VCaP (cell line): ENCODE data around the gene INSIG1.

Experiments used
- H3K27ac ChIP-seq: fragments of 450-650 bp; 2 replicates; pipeline ENCODE4 v1.5.1; 2017
- CTCF ChIP-seq: fragments of 450-650 bp; conservative IDR thresholded peaks from 2 replicates; pipeline ENCODE4 v1.5.1; 2017; ENCODE audit warnings: mild to moderate bottlenecking, moderate library complexity

The INSIG1 gene

DNA sequence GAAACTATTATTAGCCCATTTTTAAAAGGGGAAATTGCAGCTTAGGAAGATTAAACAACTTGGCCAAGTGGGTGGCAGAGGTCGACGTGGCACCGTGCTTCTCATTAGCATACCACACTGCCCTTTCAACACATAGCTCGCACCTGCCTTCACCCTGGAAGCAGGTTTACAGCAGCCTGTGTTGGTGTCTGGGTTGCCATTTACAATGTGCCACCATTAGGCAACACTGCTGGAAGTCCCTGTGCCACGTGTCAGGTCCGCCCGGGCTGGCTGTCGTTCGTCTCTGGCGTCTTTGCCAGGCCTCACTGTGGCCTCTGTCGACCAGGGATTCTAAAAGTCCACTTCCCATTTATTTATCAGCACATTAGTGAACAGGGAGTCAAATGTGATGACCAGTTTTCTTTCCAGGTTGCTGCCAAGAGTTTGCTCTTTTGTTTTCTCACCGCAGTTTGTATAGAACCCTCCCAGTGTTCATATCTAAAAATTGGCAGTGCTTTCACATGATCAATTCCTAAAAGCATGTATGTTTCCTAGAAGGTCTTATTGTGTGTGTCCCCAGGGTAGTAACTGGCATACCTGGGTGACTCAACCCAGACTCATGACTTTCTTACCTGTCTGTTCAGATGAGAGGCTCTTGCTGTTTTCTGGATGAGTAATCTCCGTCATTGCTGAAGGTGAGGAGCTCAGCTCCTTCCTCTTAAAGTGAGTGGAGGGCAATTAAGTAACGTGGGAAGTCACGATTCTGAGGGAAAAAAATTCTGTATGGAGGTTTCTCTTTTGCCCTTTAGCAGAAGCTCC lies 9.2 kb downstream of the INSIG1 start:
- TF ChIP-seq CTCF: no peak
- H3K27ac ChIP-seq: no peak overlapping the region

- no peak for TF ChIP-seq CTCF
- no peak overlapping the region for H3K27ac ChIP-seq
These were observed 10.8 kb downstream of the INSIG1 start for GRCh38 chr7:155308330-155309020.

DNA sequence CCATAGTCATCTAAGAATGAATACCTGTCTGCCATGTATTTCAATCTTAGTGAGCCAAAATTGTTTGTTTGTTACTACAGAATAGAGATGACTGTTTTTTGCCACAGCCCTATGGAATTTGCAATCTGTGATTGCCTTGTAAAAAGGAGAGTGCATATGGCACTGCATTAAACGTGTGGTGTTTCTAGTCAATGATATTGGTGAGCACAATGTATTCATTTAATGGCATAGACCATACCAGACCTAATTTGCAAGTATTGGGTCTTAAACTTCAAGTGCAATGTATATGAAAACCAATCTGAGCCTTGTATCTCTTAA lies 11.3 kb downstream of the INSIG1 start:
- no peak for TF ChIP-seq CTCF
- H3K27ac ChIP-seq: no peak overlapping the region

DNA sequence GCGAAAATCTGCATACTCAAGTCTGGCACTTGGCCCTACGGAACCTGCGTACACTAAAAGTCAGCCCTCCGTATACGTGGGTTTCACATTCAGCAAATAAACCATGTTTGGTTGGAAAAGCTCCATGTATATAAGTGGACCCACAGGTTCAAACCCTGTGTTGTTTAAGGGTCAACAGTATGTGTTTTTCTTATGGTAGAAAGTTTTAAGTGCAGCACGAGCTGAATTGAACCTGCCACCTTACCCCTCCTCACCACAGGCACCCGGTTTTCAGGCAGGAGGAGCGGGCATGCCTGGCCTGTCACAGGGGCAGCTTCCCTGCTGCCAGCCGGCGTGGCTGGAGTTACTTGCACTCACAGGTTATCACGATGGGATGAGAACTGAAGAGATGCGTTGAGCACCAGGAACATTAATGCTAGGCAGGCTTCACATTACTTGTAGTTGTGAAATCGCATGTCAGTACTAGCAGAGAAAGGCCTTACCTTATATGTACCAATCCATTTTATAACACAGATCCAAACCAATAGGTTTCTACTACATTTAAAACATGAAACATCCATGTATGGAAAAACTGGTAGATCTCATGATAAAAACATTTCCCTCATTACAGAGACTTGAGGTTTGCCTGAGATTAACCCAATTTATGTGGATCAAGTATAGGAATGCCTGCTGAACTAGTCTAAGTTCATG lies 12.9 kb downstream of the INSIG1 start:
- no peak for TF ChIP-seq CTCF
- peak overlapping the region; percentile 45 for H3K27ac ChIP-seq

- TF ChIP-seq CTCF: no peak
- peak overlapping the region; percentile 45 for H3K27ac ChIP-seq
These were observed 14.3 kb downstream of the INSIG1 start for GRCh38 chr7:155311826-155312537.

DNA sequence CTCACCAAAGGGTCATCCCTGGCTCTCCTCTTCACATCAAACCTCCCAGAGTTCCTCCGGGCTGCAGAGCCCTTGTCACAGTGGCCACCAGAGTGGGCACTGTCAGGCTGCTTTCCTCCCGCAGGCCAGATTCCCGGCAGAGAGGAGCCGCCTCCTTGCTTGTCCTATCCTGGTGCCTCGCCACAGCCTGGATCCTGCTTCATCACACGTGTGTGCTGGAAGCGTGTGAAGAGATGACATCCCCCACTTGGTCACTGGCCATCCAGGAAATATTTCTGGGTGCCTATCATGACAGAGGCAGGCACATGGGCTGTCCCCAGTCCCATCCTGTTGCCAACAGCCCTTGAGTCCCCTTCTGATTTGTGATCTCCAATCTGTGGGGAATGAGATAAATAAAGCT lies 15.0 kb downstream of the INSIG1 start:
- no peak overlapping the region for H3K27ac ChIP-seq
- no peak for TF ChIP-seq CTCF

DNA sequence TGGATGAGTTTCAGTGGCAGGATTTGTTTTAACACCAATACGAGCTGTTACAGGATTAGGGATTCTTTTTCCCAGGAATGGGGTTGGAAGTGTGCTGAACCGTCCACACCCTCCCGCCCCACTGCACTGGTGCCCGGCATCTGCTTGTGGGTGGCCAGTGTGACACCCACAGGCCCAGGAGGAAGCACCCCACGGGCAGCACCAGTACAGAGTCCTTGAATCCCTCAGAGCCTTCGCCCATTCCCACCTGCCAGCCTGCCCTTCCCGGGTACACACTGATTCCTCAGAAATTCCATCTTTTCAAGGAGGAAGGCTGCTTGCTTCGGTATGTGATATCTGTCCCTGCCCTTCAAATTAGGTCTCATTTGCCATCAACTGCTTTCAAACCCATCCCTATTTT lies 15.4 kb downstream of the INSIG1 start:
- no peak for TF ChIP-seq CTCF
- no peak overlapping the region for H3K27ac ChIP-seq
